ENCODE results near the gene TIMP2. TPM values are rescaled to one million over a fixed set of nuclear protein-coding genes. Genes with fewer than 3 reads are reported as not detected.

TIMP2 gene
- total and polyA plus RNA-seq, 11 donors, result 25.1 to 201 (median 88.3) TPM

GRCh38 chr17:78920528-78920927 is 4.7 kb downstream of the TIMP2 start:
- Histone ChIP-seq H3K9me3 (no peaks in the 10 kb centered on the region), H3K4me1 (peaks cover 15 to 84% (median 65%) of the 10 kb centered on the region in 12 donors), H3K36me3 (peaks cover 0 to 4% (median 0%) of the 10 kb centered on the region in 9 donors), H3K27me3 (no peaks in the 10 kb centered on the region), H3K4me3 (no peak overlapping the region), H3K27ac (peak overlapping the region in 5 of 12 donors; percentile 18 to 93 (median 73))
- WGBS, 4 donors, result 81 to 91% (median 86%) methylated on average over 8 of the region's 8 CpGs
- DNase-seq (no peak), ATAC-seq (no peak)
- TF ChIP-seq POLR2A (IDR thresholded peaks at IDR 0.05), result no peak
- TF ChIP-seq, protein P1, sequence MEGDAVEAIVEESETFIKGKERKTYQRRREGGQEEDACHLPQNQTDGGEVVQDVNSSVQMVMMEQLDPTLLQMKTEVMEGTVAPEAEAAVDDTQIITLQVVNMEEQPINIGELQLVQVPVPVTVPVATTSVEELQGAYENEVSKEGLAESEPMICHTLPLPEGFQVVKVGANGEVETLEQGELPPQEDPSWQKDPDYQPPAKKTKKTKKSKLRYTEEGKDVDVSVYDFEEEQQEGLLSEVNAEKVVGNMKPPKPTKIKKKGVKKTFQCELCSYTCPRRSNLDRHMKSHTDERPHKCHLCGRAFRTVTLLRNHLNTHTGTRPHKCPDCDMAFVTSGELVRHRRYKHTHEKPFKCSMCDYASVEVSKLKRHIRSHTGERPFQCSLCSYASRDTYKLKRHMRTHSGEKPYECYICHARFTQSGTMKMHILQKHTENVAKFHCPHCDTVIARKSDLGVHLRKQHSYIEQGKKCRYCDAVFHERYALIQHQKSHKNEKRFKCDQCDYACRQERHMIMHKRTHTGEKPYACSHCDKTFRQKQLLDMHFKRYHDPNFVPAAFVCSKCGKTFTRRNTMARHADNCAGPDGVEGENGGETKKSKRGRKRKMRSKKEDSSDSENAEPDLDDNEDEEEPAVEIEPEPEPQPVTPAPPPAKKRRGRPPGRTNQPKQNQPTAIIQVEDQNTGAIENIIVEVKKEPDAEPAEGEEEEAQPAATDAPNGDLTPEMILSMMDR (IDR thresholded peaks at IDR 0.05), result no peak
- intact Hi-C loops (cut with DNase I), result loop anchor here in 8 of 10 donors (5.0 to 10.0 kb wide), 6 partner anchors 33 to 56 kb away; partner anchors contain the start of gene LGALS3BP (in 1 of the 8)

DNA sequence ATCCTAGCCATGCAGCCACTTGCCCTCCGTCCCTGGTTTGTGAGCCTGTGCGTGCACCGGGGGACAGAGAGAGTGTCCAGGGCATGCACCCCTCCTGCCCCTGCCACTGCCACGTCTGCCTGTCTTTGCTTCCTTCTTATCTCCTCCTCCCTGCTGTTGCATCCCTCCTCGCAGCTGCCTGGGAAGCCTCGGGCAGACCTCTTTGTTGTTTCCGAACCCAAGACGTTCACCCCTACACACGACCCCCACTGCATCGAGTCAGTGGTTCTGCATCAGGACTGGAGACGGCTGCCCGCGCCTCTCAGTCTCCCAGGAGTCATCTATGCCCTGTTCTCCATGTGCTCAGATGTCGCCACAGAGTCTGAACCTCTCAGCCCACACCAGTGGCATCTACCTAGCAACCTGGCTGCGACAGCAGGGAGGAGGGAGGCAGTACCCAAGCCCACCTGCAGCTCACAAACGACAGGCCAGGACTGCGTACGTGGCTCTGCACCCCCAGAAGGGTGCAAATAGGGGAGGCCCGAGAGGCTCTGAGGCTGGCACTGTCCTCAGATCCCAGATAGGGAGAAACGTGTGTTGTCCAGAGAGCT is 5.2 kb downstream of the TIMP2 start:
- peak overlapping the region in 2 of 12 donors; percentile 10 to 93 for H3K27ac ChIP-seq
- H3K4me1 ChIP-seq, result peaks cover 17 to 89% (median 68%) of the 10 kb centered on the region in 12 donors
- no peaks in the 10 kb centered on the region for H3K9me3 ChIP-seq
- TF ChIP-seq POLR2A (IDR thresholded peaks at IDR 0.05), result no peak
- TF ChIP-seq, protein P1 (IDR thresholded peaks at IDR 0.05), result no peak
- ATAC-seq, result no peak
- no peak overlapping the region for H3K4me3 ChIP-seq
- intact Hi-C loops (cut with DNase I), result loop anchor here in 8 of 10 donors (5.0 to 10.0 kb wide), 6 partner anchors 33 to 55 kb away; partner anchors contain the start of gene LGALS3BP (in 1 of the 8)
- H3K36me3 ChIP-seq, result peaks cover 0 to 4% (median 0%) of the 10 kb centered on the region in 9 donors
- WGBS, 4 donors, result 71 to 83% (median 74%) methylated on average over 18 to 20 of the region's 20 CpGs
- H3K27me3 ChIP-seq, result no peaks in the 10 kb centered on the region
- no peak for DNase-seq

DNA sequence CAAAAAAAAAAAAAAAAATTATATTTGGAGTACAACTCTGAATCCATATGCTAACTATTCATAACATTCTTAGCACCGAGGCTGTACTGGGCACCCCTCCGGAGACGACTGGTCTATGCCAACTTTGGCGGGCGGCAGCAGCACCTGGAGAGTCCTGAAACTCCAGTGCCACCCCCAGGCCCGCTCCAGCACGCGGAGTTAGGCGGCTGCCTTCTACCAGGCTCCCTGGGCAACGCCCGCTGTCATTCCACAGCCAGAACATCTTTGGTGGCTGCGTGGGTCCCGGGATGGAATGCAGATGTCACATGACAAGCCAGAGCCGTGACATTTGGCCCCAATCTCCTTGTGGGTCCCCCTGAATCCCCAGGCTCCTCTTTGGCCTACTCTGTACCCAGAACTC is 6.2 kb downstream of the TIMP2 start:
- ATAC-seq, result no peak
- intact Hi-C loops (cut with DNase I), result no loop called here
- 54 to 81% (median 67%) methylated on average over 13 to 14 of the region's 14 CpGs for WGBS, 4 donors
- Histone ChIP-seq H3K4me3 (no peak overlapping the region), H3K36me3 (peaks cover 0 to 4% (median 0%) of the 10 kb centered on the region in 9 donors), H3K9me3 (no peaks in the 10 kb centered on the region), H3K27ac (peak overlapping the region in 2 of 12 donors; percentile 22 to 93), H3K4me1 (peaks cover 17 to 95% (median 68%) of the 10 kb centered on the region in 12 donors), H3K27me3 (no peaks in the 10 kb centered on the region)
- no peak for DNase-seq
- no peak for TF ChIP-seq POLR2A (IDR thresholded peaks at IDR 0.05)
- TF ChIP-seq, protein P1 (IDR thresholded peaks at IDR 0.05), result no peak

- Histone ChIP-seq H3K27me3 (no peaks in the 10 kb centered on the region), H3K4me1 (peaks cover 17 to 95% (median 56%) of the 10 kb centered on the region in 12 donors), H3K9me3 (no peaks in the 10 kb centered on the region), H3K27ac (peak overlapping the region in 2 of 12 donors; percentile 74 to 93), H3K36me3 (peaks cover 0 to 4% (median 0%) of the 10 kb centered on the region in 9 donors), H3K4me3 (peak overlapping the region in 1 of 12 donors; percentile 13)
- ATAC-seq (no peak), DNase-seq (no peak)
- intact Hi-C loops (cut with DNase I), result no loop called here
- no peak for TF ChIP-seq POLR2A (IDR thresholded peaks at IDR 0.05)
- TF ChIP-seq, protein P1 (IDR thresholded peaks at IDR 0.05), result no peak
- 80 to 86% (median 83%) methylated on average over 21 of the region's 21 CpGs for WGBS, 4 donors
Observed at GRCh38 chr17:78917451-78918275, 7.5 kb downstream of the TIMP2 start.

Measured in heart left ventricle (tissue), 16 donors.